ENCODE data around the gene KAT2B. TPM values are rescaled to one million over a fixed set of nuclear protein-coding genes. Genes with fewer than 3 reads are reported as not detected.
A peak's percentile ranks its signal among the peaks of the same experiment; 100 is the strongest.

KAT2B gene
- total RNA-seq, 2 donors from 2014 or later = 2.2 to 4.1 TPM

- Mint-ChIP-seq H3K27me3 (ENCODE audit: insufficient read depth) (peaks cover 19% of the 10 kb centered on the region), H3K9me3 (no peaks in the 10 kb centered on the region), H3K4me1 (peaks cover 8% of the 10 kb centered on the region), H3K27ac (no peak overlapping the region), H3K4me3 (no peak overlapping the region), H3K36me3 (ENCODE audit: low read depth) (no peaks in the 10 kb centered on the region)
- Histone ChIP-seq H3K27ac (ENCODE audit: low read depth, low read length) (no peak overlapping the region), H3K9me3 (ENCODE audit: control insufficient read depth, low read length) (no peaks in the 10 kb centered on the region), H3K4me1 (ENCODE audit: control insufficient read depth, insufficient read depth, low read length) (no peaks in the 10 kb centered on the region), H3K9ac (ENCODE audit: extremely low read depth, low read length, poor library complexity, severe bottlenecking) (no peak overlapping the region), H3K36me3 (ENCODE audit: control insufficient read depth, insufficient read depth, low read length) (no peaks in the 10 kb centered on the region), H3K4me3 (ENCODE audit: low read length) (no peak overlapping the region), H3K27me3 (ENCODE audit: control insufficient read depth, insufficient read depth, low read length, poor library complexity, severe bottlenecking) (peaks cover 16% of the 10 kb centered on the region)
- DNase-seq = no peak
- peak; percentile 19 for TF ChIP-seq CTCF (conservative IDR thresholded peaks at IDR 0.05)
- no CpG with 5 or more reads among the region's 1 CpG for WGBS, 2 experiments (ENCODE audit: insufficient coverage in 1 of 2, insufficient read length in 1 of 2)
These were observed 2.8 kb upstream of the KAT2B start for GRCh38 chr3:20037255-20037996.

- Mint-ChIP-seq H3K9me3 (no peaks in the 10 kb centered on the region), H3K4me1 (peaks cover 15% of the 10 kb centered on the region), H3K27ac (no peak overlapping the region), H3K36me3 (ENCODE audit: low read depth) (no peaks in the 10 kb centered on the region), H3K4me3 (peak overlapping the region; percentile 79), H3K27me3 (ENCODE audit: insufficient read depth) (peaks cover 19% of the 10 kb centered on the region)
- H3K9me3 ChIP-seq (ENCODE audit: control insufficient read depth, low read length) = no peaks in the 10 kb centered on the region
- peak overlapping the region; percentile 28 for H3K9ac ChIP-seq (ENCODE audit: extremely low read depth, low read length, poor library complexity, severe bottlenecking)
- peaks cover 16% of the 10 kb centered on the region for H3K27me3 ChIP-seq (ENCODE audit: control insufficient read depth, insufficient read depth, low read length, poor library complexity, severe bottlenecking)
- H3K27ac ChIP-seq (ENCODE audit: low read depth, low read length) = peak overlapping the region; percentile 10
- WGBS, 2 experiments (ENCODE audit: insufficient coverage in 1 of 2, insufficient read length in 1 of 2) = 71 to 80% methylated on average over 13 to 16 of the region's 16 CpGs
- peak overlapping the region; percentile 78 for H3K4me3 ChIP-seq (ENCODE audit: low read length)
- no peak for DNase-seq
- no peaks in the 10 kb centered on the region for H3K4me1 ChIP-seq (ENCODE audit: control insufficient read depth, insufficient read depth, low read length)
- no peaks in the 10 kb centered on the region for H3K36me3 ChIP-seq (ENCODE audit: control insufficient read depth, insufficient read depth, low read length)
- no peak for TF ChIP-seq CTCF (conservative IDR thresholded peaks at IDR 0.05)
These were observed 1.4 kb upstream of the KAT2B start for GRCh38 chr3:20038699-20039465.

GRCh38 chr3:20039466-20039764 is 831 bp upstream of the KAT2B start:
- Histone ChIP-seq H3K4me3 (ENCODE audit: low read length) (peak overlapping the region; percentile 78), H3K9me3 (ENCODE audit: control insufficient read depth, low read length) (no peaks in the 10 kb centered on the region), H3K4me1 (ENCODE audit: control insufficient read depth, insufficient read depth, low read length) (no peaks in the 10 kb centered on the region), H3K9ac (ENCODE audit: extremely low read depth, low read length, poor library complexity, severe bottlenecking) (peak overlapping the region; percentile 28), H3K27ac (ENCODE audit: low read depth, low read length) (no peak overlapping the region), H3K36me3 (ENCODE audit: control insufficient read depth, insufficient read depth, low read length) (no peaks in the 10 kb centered on the region), H3K27me3 (ENCODE audit: control insufficient read depth, insufficient read depth, low read length, poor library complexity, severe bottlenecking) (peaks cover 16% of the 10 kb centered on the region)
- WGBS, 2 experiments (ENCODE audit: insufficient coverage in 1 of 2, insufficient read length in 1 of 2) = 0 to 20% methylated on average over 1 to 4 of the region's 4 CpGs
- DNase-seq = no peak
- Mint-ChIP-seq H3K27me3 (ENCODE audit: insufficient read depth) (peaks cover 19% of the 10 kb centered on the region), H3K4me1 (peaks cover 15% of the 10 kb centered on the region), H3K9me3 (no peaks in the 10 kb centered on the region), H3K27ac (no peak overlapping the region), H3K36me3 (ENCODE audit: low read depth) (no peaks in the 10 kb centered on the region), H3K4me3 (peak overlapping the region; percentile 79)
- TF ChIP-seq CTCF (conservative IDR thresholded peaks at IDR 0.05) = no peak
